Stimulated activated naive CD8-positive, alpha-beta T cell treated with anti-CD3 and anti-CD28 coated beads, Interleukin-15, Interleukin-2, amounts not matched to agents 100 U/mL and 50 U/mL, for 24 hours (primary cell): Measurements from ENCODE around the gene ZNF333.
A peak's percentile ranks its signal among the peaks of the same experiment; 100 is the strongest.

ENCODE experiments used
- ATAC-seq: fragments of 150-1000 bp; cut with Tn5 transposase; one replicate; pipeline ENCODE4 v1.10.0; 2021
- DNase-seq: peaks from one replicate; pipeline ENCODE4 v3.0.0; 2021

The ZNF333 gene

DNA sequence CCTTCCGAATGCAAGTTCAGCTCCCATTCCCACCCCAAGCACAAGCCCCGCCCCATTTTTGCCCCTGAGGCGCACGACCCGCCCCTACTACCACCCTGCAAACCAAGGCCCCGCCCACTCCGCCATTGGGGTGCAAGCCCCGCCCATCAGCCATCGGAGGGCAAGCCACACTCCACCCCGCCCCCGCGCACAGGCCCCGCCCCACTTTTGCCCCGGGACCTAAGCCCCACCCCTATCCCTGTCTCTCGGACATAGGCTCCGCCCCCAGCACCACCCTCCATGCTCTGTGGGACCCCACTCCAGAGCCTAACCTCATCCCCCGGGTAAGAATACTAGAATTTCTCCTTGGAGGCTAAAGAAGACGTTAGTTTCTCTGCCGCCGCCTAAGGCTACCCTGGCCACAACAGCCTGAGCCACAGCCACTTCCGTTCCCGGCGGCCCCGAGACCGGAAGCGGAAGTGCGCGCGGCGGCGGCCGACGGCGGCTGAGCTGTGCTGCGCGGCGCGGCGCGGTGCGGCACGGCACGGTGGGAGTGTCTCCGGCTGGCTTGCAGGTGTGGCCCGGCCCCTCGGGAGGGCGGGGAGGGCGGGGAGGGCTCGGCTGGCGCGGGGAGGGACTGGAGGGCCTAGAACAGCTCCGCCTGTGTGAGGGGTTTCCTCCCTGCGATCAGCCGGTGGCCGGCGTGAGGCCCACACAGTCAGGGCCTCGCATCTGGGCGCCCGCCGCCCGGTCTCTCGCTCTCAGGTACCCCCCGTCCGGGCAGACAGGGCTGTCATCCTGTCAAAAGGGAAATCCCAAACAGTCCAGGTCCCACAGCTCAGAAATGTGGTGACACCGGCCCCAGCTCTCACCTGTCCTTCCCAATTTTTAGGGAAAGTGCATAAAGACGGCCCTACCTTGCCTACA is at the start of gene ZNF333:
Gene ZNF333, plus strand, starts transcription at position 451 of the 906 bp plus-strand sequence. CDS start 3,444 bp downstream, outside the sequence.
- DNase-seq (peak; percentile 100), ATAC-seq (peak; percentile 98)

DNA sequence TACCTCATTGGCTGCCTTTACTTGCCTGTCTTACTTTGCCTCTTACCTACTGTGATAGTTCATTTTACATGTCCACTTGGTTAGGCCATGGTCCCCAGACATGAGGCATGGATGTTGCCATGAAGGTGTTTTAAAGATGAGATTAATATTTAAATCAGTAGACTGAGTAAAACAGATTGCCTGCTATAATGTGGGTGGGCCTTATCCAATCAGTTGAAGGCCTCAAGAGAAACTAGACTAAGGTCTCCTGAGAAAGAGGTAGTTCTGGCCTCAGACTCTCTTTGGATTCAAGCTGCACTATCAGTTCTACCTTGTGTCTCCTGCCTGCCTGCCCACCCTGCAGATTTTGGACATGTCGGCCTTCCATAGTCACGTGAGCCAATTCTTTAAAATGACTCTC is 41.3 kb upstream of the ZNF333 start:
- ATAC-seq = no peak
- no peak for DNase-seq

DNA sequence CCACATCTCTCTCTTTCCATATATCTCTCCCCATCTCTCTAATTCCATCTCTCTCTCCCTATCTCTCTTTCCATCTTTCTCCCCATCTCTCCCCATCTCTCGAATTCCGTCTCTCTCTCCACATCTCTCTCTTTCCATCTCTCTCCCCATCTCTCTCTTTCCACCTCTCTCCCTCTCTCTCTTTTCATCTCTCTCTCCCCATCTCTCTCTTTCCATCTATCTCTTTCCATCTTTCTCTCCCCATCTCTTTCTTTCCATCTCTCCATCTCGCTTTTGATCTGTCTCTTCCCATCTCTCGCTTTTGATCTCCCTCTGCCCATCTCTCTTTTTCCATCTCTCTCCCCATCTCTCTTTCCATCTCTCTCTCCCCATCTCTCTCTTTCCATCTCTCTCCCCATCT is 40.8 kb upstream of the ZNF333 start:
- DNase-seq = no peak
- no peak for ATAC-seq

DNA sequence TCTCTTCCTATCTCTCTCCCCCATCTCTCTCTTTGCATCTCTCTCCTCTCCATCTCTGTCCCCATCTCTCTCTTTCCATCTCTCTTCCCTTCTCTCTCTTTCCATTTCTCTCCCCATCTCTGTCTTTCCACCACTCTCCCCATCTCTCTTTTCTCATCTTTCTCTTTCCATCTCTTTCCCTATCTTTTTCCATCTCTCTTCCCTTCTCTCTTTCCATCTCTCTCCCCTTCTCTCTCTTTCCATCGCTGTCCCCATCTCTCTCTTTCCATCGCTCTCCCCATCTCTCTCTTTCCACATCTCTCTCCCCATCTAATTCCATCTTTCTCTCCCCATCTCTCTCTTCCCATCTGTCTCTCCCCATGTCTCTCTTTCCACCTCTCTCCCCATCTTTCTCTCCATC is 39.7 kb upstream of the ZNF333 start:
- no peak for DNase-seq
- no peak for ATAC-seq

DNA sequence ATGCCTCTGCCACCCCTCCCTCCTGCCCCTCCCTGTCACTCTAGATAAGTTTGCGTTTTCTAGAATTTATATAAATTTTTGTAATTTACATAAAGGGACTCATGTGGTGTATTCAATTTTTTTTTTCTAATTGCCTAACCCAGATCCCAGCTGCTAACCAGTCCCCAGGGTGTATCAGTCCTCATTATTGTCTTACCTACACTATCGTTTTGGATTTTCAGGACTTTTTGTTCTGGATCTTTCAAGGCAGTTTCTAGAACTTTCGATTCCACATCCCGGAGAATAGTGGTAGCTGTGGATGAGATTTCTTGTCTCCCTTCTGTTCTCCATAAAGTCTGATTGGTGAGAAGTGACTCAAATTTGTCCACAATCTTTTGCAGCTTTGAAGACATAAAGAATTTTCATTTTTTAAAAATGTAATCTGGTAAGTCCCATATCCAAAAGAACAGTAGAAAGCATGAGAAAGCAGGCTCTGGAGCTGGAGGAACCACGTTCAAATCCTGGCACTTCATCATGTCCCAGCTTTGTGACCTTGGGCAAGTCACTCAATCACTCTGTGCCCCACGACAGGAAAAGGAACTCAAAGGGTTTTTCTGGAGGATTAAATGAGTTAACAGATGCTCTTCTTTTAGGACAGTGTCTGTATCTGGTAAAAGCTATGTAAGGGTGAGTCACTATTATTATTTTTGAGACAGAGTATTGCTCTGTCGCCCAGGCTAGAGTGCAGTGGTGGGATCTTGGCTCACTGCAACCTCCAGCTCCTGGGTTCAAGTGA is 34.9 kb upstream of the ZNF333 start:
- no peak for DNase-seq
- ATAC-seq = no peak

DNA sequence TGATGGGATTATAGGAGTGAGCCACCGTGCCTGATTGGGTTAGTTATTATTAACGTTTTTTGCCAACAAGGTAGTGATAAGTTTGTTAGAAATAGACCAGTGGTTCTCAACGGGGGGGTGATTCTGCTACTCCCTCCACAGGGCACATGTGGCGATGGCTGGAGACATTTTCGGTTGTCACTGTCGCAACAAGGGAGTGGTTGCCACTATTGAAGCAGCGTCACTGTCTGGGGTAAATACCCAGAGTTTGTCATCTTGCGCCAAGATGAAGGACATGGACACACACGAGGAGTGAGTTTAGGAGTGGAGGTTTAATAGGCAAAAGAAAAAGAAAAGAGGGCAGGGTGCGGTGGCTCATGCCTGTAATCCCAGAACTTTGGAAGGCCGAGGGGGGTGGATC is 34.1 kb upstream of the ZNF333 start:
- ATAC-seq = no peak
- no peak for DNase-seq

DNA sequence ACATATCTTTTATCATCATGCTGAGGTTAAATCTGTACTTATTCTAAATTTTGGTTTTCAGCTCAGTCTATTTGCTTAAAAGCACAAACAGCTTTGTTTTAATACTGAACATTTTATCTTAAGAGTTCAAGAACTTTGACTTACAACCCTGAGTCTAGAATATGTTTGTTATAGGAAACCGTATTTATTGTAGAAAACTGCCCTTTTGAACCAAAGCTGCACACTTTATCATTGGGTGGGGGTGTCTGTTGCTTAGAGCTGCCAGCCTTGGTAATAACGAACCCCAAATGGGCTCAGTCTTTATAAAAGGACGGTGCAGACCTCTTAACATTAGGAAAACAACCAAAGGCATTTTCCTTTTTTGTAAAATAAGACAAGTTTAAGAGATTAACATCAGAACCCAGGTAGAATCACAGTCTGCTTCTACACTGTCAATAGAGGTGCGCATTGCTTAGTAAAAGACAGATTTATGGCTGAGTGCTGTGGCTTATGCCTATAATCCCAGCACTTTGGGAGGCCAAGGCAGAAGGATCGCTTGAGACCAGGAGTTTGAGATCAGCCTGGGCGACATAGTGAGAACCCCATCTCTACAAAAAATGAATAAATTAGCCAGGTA is 29.9 kb upstream of the ZNF333 start:
- DNase-seq (no peak), ATAC-seq (no peak)

DNA sequence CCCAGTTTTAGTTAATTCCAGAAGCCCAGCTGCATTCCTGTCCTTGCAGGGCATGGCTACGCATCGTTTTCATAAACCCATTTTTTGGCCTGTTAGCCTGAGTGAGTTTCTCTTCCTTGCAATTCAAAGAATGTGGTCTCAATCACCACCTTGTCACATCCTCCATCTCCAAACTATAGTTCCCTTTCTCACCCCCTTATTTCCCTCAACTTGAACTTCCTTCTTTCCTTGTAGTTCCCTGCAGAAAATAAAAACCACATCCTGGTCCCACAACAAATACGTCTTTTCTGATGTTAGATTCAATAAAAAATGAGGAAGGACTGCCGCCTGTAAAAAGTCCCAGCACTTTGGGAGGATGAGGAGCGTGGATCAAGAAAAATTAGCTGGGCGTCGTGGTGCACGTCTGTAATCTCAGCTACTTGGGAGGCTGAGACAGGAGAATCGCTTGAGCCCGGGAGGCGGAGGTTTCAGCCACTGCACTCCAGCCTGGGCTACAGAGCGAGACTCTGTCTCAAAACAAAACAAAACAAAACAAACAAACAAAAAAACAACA is 28.4 kb upstream of the ZNF333 start:
- DNase-seq (no peak), ATAC-seq (no peak)

DNA sequence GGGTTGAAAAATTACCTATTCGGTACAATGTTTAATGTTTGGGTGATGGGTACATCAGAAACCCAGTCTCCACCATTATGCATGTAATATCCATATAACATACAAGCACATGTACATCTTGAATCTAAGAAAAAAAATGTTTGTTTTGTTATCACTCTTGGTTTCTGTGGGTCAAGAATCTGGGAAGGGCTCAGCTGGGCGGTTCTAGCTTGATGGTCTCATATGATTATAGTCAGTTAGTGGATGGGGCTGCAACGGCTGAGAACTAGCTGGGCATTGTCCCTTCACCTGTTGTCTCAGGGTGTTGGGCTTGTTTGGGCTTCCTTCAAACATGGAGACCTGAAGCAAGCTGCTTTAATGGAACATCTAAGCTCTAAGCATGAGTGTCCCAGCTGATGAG is 19.9 kb upstream of the ZNF333 start:
- ATAC-seq (no peak), DNase-seq (no peak)

DNA sequence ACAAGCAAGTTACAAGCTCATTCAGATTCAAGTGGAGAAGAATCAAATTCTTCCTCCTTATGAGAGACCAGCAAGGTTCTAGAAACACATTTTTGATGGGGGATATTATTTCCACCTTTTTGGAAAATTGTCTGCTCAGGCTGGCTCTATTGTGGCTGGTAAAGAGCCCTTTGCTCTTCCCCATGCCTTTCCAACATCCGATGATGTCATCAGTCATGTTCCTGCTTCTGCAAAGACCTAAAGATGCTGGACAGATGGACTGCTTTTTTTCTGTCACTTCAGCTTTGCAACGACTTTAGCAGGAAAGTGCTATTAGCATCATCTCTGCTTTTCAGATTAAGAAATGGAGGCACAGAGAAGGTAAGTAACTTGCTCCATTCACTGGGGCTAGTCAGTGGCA is 19.4 kb upstream of the ZNF333 start:
- DNase-seq = no peak
- ATAC-seq = no peak

DNA sequence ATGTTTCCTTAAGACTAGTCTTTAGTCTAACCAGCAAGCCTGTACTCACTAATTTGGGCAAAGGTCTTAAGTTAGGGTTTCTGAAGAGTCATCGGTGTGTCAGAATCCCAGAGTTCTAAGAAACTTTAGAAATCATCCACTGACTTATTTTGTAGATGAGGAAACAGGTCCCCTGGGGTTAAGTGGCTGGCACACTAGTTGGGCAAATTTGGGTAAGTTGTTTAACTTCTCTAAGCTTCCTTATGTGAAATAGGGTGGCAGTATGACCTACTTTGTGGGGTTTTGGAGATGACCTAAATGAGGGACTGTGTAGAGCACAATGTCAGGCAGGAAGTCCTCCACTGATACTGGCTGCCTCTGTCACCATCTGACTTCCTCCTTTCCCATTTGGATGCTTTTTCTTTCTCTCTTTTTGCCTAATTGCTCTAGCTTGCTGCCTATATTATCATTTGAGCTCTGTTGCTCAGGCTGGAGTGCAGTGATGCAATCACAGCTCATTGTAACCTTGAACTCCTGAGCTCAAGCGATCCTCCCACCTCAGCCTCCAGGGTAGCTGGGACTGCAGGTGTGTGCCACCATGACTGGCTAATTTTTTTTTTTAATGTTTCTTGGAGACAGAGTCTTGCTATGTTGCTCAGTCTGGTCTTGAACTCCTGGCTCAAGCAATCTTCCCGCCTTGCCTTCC is 17.5 kb upstream of the ZNF333 start:
- ATAC-seq = no peak

DNA sequence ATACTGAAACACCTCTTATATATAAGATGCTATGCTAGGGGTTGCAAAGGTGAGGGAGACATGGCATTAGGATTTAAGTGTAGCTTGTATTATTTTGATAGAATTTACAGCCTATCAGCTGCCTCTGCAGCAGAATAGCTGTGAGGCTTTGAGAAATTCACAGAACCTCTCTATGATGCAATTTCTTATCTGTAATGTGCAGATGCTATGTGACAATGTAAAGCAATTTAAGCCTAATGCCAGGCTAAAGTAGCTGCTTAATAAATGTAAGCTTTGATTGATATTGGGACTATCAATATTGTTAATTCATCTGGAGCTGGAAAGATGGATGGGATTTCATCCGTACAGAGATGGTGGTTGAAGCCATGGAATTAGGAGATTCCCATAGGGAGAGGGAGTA is 16.8 kb upstream of the ZNF333 start:
- DNase-seq (no peak), ATAC-seq (no peak)

More for the DNA sequence above, 17.5 kb upstream of the ZNF333 start:
- no peak for DNase-seq

DNA sequence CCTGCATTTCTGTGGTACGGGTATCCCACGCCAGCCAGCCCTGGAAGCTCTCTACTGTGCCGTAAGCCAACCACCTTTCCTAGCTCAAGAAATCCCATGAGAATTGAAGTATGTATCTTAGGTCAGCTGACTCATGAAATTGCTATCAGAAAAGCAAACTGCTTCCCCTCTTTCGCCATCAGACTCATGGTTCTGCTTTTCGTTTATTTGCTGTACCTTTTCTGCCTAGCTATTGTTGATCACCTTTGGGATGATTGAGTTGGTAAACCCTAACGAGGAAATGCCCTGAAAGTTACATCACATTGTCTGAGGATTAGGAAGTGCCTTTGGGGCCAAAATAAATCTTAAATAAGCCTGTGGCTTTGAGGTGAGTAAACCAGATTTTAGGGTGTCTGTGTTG is 15.1 kb upstream of the ZNF333 start, which contains the start of gene ADGRE3:
Gene ADGRE3, minus strand, starts transcription at position 81 of the 400 bp plus-strand sequence. Its CDS starts 74 bp downstream, at position 7.
- no peak for ATAC-seq
- no peak for DNase-seq

DNA sequence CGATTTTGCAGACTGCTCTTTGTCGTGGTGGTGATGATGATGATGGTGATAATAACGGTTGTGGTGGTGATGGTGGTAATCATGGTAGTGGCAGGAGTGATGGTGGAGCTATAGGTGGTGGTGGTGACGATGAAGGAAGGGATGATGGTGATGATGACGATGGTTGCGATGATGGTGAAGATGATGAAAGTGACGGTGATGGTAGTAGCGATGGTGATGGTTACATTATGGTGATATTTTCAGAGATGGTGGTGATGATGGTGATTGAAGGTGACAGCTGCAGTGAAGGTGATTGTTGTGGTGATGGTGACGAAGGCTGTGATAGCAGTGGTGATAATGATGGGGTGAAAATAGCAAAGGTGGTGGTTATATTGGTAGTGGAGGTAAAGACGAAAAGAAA is 13.1 kb upstream of the ZNF333 start:
- ATAC-seq (no peak), DNase-seq (no peak)

DNA sequence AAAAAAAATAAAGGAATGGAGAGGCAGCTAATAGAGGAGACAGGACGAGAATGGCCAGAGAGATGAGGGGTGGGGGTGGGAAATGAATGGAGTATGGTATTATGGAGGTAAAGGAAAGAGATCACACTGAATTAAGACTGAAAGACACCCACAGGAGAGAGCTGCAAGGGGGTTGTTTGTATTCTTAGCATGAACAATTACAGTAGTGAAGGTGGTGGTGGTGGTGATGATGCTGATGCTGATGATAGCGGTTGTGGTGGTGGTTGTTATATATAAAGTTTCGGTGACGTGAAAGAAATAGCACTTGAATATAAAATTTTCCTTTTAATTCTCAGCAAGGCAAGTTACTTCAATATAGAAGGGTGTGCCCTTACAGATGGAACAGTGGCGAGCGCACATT is 12.4 kb upstream of the ZNF333 start:
- DNase-seq (no peak), ATAC-seq (peak; percentile 49)

DNA sequence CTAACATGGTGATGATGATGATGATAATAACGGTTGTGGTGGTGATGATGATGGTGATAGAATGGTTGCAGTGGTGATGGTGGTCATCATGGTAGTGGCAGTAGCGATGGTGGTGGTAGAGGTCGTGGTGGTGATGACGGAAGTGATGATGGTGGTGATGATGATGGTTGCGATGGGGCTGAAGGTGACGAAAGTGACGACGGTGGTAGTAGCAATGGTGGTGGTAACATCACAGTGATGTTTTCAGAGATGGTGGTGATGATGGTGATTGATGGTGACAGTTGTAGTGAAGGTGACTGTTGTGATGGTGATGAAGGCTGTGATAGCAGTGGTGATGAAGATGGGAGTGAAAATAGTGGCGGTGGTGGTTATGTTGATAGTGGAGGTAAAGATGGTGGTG is 11.6 kb upstream of the ZNF333 start:
- DNase-seq (no peak), ATAC-seq (no peak)

DNA sequence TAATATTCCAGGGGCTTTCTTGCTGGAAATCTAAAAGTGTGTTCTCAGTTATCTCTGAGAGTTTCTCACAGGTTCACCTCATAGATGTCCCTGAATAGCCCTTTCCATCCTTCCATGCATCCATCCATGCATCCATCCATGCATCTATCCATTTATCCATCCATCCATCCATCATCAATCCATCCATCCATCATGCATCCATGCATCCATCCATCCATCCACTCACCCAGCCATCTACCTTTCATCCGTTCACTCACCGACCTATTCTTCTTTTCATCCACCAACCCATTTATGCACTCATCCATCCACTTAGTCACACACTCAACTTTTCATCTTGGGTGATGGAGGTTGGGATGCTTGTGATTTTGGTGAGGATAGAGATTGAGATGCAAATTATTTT is 7.8 kb upstream of the ZNF333 start:
- DNase-seq = no peak
- no peak for ATAC-seq

DNA sequence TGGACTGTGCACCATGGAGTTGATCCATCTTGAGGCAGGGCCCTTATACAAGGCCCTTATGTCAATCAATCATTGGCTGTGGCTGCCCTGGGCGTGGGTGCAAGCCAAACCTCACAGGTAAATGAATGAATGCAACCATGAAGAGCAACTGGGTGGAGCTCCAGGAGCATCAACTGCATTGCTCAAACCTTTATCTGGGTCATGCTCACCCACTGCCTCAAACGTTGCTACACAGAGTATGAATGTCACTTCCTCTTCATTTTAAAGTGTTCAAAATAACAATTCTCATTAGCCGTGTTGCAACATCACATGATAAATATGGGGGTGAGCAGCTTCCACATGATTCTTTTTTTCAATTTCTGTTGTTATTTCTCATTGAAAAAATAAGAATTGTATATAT is 6.4 kb upstream of the ZNF333 start:
- ATAC-seq (no peak), DNase-seq (no peak)

DNA sequence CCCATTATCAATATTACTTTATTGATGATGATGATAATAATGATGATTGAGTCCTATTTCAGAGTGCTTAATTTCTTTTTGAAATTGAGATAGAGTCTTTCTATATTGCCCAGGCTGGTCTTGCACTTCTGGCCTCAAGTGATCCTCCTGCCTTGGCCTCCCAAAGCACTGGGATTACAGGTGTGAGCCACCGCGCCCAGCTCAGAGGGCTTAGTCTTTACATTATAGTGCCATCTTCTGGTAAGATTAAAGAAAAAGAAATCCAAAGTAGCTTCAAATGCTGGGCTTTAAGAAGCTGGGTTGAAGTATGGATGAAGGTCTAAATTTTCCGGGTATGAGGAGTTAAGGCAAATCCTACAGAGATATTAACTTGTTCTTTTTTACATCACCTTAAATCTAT is 3.4 kb upstream of the ZNF333 start:
- no peak for ATAC-seq
- DNase-seq = peak; percentile 48

DNA sequence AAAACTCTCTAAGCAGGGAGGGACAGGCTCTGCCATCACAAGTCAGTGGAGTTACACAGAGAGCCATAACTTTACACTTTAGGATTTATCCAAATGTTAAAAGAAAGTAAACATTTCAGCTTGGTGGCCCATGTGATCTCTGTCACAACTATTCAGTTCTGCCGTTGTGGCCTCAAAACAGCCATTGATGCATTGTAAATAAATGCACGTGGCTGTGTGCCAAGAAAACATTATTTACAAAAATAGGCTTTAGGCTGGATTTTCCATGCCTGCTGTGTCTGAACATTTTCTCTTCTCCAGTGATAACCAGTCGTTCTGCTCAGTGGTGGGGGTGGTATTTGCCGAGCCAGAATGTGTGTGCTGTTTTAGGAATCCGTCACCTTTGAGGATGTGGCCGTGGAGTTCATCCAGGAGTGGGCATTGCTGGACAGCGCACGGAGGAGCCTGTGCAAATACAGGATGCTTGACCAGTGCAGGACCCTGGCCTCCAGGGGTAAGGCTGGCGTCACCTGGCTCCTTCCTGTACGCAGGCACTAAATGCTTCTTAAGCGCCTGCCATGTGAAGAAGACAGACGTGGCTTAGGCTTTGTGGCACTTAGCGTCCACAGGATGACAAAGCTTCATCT is 4.9 kb downstream of the ZNF333 start:
- ATAC-seq (no peak), DNase-seq (no peak)

DNA sequence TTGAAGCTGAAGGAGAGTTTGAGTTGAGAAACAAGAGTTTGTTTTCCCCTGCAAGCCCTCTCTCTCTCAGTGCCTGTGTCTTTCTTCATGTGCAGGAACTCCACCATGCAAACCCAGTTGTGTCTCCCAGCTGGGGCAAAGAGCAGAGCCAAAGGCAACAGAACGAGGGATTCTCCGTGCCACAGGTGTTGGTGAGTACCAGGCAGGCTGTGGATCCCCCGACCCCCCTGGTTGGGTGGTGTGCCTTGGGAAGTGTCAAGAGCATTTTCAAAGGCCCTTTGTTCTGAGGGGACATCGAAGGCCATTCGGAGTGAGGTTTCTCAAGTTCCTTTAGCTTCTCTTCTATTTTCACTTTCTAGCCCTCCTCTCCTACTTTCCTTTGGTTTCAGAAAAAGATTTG is 5.6 kb downstream of the ZNF333 start:
- DNase-seq = no peak
- no peak for ATAC-seq

DNA sequence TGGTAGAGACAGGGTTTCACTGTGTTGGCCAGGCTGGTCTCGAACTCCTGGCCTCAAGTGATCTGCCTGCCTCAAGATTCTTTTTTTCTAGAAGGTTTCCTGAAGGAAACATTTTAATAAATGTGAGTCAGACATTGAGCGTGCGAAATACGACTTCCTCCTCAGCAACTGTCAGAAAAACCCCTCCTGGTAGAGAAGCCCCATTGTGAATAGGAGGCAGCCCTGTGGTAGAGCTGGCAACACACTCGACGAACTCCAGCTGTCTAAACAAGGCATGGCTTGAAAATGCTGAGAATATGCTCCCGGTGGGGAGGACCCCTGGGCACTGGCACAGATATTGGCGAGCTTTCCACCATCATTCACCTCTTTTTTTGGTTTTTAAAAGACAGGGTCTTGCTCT is 9.8 kb downstream of the ZNF333 start:
- no peak for DNase-seq
- no peak for ATAC-seq
